NCI-H2196 (cell line): Measurements from ENCODE around the gene HSDL1.
A peak's percentile ranks its signal among the peaks of the same experiment; 100 is the strongest.
"Not testable (repeated sequence)": the region's sequence is repeated elsewhere in the genome, so short reads cannot be mapped to it uniquely, and the experiment has no call there.

Experiments used
- DNase-seq: peaks from one replicate; lab custom pipeline; 2025; ENCODE audit not compliant: unreplicated experiment; lab: John Stamatoyannopoulos, UW

HSDL1 gene

GRCh38 chr16:84138824-84139627 lies 6.0 kb downstream of the HSDL1 start:
- peak; percentile 10 for DNase-seq

- no peak for DNase-seq
These were observed 6.5 kb downstream of the HSDL1 start for GRCh38 chr16:84138500-84138823.

DNA sequence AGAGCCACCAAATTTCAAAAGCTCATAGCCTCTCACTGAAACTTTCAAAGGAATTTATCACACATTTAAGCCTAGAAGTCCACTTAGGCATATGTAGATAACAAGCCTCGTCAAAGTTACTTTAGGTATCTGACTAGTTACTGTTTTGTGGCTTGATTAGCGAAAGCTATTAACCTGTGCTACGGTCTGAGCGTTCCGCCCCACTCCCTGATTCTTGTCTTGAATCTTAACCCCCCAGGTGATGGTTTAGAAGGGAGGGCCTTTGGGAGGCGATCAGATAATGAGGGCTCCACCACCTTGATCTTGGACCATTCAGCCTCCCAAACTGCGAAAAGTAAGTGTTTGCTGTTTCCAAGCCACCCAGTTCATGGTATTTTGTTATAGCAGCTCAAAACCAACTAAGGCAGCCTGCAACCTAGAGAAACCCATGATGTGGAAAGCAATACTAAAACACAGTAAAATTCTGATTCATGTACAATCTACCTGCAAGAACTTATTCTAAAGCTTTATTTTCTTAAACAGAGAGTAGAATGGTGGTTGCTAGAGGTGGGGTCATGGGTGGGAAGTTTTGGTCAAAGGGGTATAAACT lies 7.1 kb downstream of the HSDL1 start:
- DNase-seq = no peak

GRCh38 chr16:84137287-84137686 lies 7.7 kb downstream of the HSDL1 start:
- no peak for DNase-seq

DNA sequence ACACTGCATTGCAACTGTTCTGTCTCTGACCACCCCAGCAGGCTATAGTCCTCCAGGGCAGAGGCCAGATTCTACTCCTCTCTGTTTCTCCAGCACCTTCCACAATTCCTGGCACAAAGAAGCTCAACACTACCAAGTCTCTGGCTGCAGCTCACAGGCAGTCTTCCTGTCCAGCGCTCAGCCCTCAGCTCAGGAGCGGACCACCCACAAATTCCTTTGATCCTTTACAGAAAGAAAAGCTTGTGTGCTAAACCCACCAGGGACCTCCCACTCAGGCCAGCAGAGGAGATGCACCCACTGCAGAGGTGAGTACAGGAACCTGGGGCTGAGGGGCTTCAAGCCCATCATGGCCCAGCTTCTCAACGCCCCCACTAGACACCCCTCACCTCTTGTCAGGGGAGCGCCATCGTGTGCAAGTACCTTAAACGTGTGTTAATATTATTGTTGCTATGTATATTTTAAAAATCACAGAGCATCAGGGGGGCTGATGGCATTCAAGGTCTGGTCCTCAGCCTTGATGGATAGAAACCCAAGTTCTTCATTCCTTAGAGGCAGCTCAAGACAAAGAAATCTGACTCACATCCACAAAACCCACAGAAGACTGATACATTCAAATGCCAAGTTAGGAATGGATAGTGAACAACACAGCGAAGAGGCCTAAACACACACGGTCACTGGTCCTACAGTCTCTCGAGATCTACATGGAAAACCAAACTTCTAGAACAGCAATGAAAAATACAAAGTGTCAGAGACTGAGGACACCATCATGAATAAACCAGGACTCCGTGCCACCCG lies 8.4 kb downstream of the HSDL1 start:
- DNase-seq = no peak

DNA sequence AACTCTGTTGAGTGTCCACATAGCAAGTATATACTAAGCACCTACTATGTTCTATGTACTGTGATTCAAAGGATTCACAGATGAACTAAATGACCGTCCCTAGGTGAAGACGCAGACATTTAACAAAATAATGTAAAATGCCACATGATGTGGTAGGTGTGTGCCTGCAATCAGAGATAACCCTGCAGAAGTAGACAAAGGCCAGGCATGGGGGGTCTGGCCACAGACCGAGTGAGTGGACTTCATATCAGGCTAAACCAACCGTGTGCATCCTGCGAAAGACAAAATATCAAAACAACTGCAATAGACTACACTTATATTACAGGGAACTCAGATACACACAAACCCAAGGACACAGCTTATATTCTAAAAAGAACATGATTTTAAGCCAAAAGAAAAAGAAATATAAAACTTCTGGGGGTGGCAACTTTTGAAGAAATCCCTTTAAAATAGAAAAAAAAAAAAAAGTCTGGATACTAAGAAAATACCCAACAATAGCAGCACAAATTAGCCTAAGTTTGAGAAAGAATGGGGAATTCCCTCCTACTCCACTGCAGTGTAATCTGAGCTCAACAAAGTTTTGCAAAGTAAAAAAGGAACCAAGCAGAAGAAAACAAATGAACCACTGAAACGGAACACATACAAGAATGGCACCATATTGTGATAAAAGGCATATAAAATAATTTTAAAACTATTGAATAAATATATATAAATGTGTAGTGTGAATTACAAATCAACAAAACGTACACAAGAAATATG lies 12.3 kb downstream of the HSDL1 start:
- DNase-seq = no peak

GRCh38 chr16:84131117-84131516 lies 13.9 kb downstream of the HSDL1 start:
- DNase-seq = no peak

- DNase-seq = no peak
These were observed 20.5 kb downstream of the HSDL1 start for GRCh38 chr16:84124257-84125073.

DNA sequence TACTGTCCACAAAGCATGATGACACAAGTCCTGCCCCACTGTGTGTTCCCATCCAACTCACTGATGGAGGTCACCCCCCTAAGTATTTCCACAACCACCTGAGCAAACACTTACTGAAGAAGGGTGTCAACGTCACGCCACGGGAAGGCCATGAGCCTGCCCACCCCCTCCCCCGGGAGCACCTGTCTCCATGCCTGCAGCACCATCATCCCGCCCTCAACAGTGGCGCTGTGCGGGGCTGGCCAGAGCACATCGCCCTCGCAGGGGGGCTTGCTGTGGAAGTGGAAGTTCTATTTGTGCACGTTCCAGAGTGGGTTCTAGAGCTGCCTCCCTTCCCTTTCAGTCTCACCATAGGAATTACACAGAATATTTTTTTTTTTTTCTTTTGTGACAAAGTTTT lies 24.0 kb downstream of the HSDL1 start:
- no peak for DNase-seq

DNA sequence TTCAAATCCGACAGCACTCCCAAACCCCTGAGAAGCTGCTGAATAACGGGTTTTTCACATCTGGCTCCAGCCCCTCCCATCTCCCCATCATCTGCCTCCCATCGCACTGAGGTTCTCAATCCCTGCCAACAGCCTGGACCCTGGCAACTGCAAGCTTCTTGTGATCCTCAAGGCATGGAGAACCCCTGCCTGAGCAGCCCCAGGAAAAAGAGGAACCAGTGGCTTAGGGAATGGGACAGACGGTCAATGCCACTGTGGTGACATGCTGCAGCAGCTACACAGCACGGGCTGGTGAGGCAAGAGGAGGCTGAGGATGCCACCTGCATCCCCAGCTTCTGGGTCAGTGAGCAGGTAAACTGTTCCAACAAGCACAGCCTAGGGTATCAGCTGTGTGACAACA lies 25.0 kb downstream of the HSDL1 start:
- DNase-seq = no peak

DNA sequence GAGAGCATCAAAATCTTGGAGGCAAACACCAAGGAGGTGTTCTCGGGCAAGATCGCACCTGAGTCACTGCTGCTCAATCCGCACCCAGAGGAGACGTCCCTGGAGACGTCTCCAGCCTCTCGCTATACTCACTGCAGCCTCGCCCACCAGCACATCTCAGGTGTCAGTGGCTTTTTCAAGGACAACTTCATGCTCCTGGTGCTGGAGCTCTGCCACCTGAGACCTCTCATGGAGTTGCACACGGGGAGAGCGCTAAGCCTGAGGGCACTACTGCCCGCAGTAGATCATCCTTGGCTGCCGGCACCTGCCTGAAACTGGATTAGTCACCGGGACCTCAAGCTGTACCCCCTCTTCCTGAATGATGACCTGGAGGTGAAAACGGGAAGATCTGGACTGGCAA lies 25.6 kb downstream of the HSDL1 start:
- no peak for DNase-seq

- DNase-seq = not testable (repeated sequence)
These were observed 26.7 kb downstream of the HSDL1 start for GRCh38 chr16:84118315-84118714.

GRCh38 chr16:84117494-84117843 lies 27.5 kb downstream of the HSDL1 start:
- DNase-seq = no peak

GRCh38 chr16:84116720-84117493 lies 28.1 kb downstream of the HSDL1 start, which contains the start of gene MBTPS1:
Gene MBTPS1, minus strand, starts transcription at chr16:84116942. Its CDS starts 15,159 bp downstream, at chr16:84101783.
- peak; percentile 91 for DNase-seq

DNA sequence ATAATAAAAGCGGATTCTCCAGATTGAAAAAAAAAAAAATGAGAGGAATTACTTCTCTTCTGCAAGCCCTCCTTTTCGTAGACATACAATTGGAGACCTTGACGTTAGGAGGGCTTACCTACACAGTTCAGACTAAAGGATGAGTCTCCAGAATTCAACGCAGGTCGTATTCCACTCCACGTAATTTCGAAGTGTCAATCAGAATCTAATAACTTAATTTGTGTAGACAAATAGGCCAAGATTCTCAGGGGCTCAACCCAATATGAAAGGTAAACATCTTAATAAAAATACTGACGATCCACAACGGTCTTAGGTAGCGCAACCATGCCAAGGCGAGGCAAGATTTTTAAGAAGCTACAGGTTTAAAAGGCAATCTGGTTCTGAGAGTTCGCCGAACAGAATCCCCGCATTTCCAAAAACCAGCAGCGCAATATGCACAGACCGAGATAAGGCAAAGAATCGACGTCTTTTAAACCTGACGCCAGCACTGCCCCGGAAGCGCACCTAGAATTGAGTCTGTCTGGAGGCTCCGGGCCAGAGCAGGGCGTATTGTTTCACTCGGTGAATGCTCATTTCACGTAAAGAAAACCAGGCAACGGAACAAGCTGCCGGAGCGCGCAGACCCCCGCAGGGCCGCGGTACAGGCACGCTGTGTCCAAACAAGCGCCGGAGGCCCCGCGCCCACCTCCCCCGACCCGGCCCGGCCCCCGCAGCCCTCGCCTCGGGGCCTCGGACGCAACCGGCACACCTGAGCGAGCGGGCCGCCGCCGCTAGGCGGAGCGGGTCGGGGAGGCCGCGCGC lies 28.9 kb downstream of the HSDL1 start:
- DNase-seq = no peak

DNA sequence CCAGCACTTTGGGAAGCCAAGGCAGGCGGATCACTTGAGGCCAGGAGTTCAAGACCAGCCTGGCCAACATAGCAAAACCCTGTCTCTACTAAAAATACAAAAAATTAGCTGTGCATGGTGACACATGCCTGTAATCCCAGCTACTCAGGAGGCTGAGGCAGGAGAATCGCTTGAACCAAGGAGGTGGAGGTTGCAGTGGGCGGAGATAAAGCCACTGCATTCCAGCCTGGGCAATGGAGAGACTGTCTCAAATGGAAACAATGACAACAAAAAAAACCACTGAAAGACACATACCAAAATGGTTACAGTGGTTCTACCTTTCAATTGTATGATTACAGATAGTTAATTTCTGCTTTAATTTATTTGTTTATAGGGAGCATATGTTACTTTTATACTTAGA lies 33.0 kb downstream of the HSDL1 start:
- not testable (repeated sequence) for DNase-seq

GRCh38 chr16:84111525-84111924 lies 33.5 kb downstream of the HSDL1 start:
- DNase-seq = no peak

GRCh38 chr16:84110527-84110926 lies 34.5 kb downstream of the HSDL1 start:
- no peak for DNase-seq
